ENCODE measurements around the gene TRIM72.

GRCh38 chr16:31221357-31222160, 7.6 kb downstream of the TRIM72 start:
- TF ChIP-seq CTCF (IDR thresholded peaks at IDR 0.05) (no peak), EP300 (IDR thresholded peaks at IDR 0.05) (no peak), POLR2AphosphoS5 (IDR thresholded peaks at IDR 0.05) (no peak), POLR2A (IDR thresholded peaks at IDR 0.05) (no peak)
